Measurements from ENCODE around the gene AIRE.
"Not testable (repeated sequence)": the region's sequence is repeated elsewhere in the genome, so short reads cannot be mapped to it uniquely, and the experiment has no call there.

AIRE gene

DNA sequence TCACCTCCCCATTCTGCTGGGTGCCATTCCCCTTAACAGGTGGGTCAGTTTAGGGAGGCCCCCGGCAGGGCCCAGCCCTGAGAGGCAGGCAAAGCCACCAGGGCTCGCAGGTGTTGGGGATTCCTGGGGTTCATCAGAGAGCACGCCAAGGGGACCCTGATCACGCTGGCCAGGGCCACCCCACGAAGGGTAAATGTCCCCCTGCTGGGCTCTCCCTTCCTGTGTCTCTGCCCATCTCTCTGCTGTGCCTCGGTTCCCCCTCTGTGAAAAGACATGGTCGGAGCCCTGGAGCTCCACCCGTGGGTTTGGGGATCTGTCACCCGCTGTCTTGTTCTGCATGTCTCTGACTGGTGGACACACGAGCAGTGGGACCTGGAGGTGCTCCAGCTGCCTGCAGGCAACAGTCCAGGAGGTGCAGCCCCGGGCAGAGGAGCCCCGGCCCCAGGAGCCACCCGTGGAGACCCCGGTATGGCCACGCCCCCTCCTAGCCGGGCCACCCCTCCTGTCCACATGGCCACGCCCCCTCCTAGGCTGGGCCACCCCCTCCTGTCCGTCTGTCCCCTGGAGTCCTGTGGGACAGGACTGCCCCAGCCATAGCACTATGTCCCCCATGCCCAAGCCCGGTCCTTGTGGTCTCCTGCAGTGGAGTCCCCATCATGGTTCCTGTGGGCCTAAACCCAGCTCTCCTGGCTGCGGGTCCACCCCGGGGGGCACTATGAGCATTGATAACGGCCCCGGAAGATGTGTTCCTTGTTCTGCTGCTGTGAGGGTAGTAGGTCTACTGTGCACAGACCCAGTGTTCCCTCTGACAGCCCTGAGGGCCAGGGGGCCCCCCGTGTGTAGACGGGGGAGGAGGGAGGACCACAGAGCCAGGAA lies 6.5 kb downstream of the AIRE start:
- DNase-seq = no peak

DNA sequence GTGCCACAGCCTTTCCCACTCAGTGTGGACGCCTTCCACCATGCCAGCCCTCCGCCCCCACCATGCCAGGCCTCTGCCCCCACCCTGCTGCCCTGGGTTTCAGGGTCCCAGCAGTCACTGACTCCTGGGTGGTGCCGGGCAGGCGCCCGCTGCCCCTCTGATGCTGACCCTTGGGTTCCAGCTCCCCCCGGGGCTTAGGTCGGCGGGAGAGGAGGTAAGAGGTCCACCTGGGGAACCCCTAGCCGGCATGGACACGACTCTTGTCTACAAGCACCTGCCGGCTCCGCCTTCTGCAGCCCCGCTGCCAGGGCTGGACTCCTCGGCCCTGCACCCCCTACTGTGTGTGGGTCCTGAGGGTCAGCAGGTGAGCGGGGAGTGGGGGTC lies 7.1 kb downstream of the AIRE start:
- no peak for DNase-seq

DNA sequence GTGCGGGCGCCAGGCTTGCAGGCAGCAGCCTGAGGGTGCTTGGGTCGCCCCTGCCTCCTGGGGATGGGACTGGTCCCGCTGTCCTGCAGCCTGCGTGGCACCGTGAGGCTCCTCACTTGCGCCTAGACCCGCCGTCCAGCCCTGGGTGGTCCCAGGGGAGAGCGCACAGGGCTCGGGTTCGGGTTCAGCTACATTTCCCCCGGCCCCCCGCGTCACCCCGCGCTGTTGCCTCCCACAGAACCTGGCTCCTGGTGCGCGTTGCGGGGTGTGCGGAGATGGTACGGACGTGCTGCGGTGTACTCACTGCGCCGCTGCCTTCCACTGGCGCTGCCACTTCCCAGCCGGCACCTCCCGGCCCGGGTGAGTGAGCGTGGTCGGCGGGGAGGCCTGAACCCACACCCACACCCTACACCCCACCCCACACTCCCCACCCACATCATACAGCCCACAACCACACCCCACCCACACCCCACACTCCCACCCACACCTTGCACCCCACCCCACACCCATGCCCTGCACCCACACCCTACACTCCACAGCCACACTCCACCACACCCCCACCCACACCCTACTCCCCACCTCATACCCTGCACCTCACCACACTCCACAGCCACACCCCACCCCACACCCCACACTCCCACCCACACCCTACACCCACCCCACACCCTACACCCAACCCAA lies 8.0 kb downstream of the AIRE start:
- no peak for DNase-seq

DNA sequence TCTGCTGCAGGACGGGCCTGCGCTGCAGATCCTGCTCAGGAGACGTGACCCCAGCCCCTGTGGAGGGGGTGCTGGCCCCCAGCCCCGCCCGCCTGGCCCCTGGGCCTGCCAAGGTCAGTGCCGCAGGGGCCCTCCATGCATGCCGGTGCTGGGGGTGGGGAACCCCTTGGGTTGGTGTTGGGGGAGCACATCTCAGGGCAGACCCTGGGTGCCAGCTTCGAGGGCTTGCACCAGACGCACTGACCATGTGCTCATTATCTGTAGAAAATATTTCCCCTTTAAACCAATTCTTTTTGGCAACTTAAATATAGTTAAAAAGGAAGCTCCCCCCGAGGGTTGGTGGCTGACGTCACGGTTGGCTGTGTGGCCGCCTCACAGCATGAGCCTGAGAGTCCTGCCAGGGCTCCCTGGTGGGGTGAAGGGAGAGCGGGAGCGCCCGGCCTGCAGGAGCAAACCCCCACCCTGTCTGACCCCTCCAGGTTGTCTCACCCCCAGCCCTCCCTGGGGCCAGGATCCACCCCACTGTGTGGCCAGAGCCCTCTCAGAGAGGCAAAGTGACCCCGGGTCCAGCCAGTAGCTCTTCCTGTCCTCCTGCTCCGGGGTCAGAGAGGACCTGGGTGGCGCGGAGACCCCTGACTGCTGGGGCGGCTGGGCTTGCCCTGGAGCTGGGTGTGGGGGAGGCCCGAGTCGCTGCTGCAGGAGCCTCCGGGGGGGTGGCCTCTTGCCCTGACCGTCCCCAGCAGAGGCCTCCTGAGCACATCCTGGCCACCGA lies 8.9 kb downstream of the AIRE start:
- DNase-seq = no peak

DNA sequence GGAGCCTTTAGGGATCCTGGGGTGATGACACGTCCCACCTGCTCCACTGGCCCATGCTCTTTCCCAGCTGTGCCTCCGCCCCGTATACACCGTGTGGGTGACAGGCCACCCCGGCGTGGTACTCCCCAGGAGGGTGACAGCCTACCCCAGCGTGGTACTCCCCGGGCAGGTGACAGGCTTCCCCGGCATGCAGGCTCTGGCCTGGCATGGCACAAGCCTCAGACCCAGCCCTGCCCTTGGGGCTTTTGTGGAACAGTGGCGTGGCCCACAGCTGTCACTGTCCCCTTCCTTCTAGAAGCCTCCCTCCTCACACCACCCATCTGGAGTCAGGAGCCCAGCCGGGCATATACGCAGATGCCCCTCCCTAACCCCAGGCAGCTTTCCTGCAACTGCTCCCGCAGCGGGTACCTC lies 9.5 kb downstream of the AIRE start:
- DNase-seq = no peak

DNA sequence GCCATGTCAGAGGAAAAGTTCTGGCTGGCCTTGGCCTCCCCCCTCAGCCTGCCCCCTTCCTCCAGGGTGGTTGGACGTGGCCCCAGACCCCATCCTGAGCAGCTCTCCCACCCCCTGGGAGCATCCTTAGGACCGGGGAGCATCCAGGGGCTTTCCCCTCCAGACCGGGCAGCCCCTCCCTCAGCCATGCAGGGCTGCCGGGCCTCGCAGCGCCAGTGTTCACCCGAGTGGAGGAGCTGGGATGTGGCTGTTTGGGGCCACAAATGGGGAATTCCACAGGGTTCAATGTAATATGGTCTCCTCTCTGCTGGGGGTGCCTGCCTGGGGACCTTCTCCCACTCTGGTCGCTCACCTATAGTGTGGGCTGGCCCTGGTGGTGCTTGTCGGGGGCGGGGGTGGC lies 10.0 kb downstream of the AIRE start:
- DNase-seq = no peak

DNA sequence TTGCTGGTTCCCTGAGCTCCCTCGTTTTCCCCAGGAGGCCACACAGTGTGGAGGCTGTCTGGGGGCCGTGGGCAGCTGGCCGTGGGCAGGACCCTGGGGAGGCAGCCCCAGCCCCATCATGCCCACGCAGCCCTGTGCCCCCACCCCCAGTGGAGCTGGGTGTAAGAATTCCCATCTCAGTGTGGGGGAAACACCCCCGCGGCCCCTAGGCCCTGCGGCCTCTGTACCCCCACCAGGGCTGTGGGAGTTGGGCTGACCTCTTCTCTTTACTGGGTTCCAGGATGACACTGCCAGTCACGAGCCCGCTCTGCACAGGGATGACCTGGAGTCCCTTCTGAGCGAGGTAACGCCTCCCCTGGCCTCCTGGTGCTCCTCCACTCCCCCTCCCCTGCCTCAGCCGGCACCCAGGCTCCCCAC lies 10.4 kb downstream of the AIRE start:
- no peak for DNase-seq

DNA sequence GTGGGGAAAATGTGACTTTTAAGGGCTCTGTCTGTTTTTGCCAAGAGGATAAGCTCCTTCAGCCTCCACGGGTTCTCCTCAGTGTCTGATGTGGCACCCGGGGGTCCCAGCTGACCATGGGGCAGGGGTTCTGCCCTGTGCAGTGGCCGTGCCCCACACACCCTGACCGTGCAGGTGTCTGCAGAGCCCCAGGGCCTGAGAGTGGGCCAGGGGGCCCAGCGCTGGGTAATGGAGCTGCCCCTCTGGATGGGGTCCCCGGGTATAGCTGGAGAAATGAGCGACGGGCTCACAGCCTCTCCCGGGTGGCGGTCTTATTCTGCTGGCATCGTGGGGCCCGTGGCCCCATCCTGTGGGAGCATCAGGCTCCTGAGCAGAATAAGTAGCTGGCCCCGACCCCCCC lies 11.2 kb downstream of the AIRE start:
- DNase-seq = no peak

DNA sequence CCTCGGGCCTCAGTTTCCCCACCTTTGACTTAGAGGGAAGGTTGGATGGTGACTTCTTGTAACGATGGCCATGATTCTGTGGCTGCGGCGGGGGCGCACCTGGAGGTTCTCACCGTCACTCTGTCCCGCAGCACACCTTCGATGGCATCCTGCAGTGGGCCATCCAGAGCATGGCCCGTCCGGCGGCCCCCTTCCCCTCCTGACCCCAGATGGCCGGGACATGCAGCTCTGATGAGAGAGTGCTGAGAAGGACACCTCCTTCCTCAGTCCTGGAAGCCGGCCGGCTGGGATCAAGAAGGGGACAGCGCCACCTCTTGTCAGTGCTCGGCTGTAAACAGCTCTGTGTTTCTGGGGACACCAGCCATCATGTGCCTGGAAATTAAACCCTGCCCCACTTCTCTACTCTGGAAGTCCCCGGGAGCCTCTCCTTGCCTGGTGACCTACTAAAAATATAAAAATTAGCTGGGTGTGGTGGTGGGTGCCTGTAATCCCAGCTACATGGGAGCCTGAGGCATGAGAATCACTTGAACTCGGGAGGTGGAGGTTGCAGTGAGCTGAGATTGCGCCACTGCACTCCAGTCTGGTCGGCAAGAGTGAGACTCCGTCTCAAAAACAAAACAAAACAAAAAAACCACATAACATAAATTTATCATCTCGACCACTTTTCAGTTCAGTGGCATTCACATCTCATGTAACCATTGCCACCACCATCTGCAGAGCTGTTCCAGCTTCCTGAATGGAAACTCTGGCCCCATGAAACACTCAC lies 12.0 kb downstream of the AIRE start:
- peak; percentile 64 for DNase-seq

DNA sequence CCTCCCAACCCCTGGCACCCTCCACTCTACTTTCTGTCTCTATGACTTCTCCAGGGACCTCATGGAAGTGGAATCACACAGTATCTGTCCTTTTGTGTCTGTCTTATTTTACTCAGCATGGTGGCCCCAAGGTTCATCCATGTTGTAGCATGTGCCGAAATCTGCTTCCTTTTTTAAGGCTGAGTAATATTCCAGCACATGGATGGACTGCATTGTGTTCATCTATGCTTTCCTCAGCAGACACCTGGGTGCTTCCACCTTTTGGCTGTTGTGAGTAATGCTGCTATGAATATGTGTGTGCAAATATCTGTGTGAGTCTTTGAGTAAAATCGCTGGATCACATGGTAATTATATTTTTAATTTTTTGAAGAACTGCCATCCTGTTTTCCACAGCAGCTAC lies 12.6 kb downstream of the AIRE start:
- DNase-seq = no peak

DNA sequence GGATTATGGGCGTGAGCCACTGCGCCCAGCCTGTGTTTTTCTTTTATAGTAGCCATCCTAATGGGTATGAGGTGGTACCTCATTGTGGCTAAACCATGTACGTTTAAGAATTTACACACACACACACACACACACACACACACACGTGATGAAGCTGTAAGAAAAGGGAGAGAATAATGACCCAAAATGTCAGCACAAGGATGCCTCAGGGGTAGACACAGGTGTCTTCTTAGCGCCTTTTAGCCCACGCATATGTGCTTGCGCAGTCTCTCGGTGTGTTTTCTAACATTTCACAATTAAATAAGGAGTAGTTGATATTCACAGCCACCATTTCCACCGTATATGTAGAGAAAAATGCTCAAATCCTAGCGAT lies 13.4 kb downstream of the AIRE start:
- DNase-seq = no peak

DNA sequence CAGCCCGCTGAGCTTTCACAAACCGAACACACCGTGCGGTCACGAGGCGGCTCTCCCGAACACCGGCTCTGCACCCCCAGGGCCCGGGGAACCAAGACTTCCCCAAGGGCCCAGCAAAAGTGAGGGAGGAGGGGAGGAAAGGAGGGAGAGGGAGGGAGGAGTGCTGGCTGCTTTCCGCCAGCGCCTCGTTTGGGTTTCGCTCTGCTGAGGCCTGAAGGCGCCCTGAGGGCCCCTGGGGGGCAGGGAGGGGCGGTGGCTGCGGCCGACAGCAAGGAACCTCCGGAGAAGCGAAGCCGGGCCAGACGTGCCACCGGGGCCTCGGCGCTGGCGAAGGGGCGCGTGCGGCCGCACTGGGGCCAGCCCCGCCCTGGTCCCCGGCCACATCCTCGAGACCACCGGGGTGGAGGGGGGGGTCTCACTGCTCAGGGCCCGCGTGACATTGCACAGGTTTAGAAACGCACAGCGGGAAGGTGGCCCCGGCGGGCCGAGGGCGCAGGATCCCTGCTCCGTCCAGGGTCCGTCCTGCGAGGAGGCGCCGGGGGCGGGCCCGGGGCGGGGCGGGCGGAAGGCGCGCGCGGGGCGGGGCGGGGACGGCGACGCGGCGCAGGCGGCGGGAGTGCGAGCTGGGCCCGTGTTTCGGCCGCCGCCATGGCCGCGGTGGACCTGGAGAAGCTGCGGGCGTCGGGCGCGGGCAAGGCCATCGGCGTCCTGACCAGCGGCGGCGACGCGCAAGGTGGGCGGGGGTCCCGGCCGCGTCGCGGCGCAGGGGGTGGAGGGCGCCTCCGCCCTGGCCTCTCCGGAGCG lies 14.0 kb downstream of the AIRE start, which contains the start of gene PFKL:
PFKL (plus strand) TSS at position 596 of the 804 bp plus-strand sequence; CDS start at position 649, 53 bp downstream.
- peak; percentile 51 for DNase-seq

DNA sequence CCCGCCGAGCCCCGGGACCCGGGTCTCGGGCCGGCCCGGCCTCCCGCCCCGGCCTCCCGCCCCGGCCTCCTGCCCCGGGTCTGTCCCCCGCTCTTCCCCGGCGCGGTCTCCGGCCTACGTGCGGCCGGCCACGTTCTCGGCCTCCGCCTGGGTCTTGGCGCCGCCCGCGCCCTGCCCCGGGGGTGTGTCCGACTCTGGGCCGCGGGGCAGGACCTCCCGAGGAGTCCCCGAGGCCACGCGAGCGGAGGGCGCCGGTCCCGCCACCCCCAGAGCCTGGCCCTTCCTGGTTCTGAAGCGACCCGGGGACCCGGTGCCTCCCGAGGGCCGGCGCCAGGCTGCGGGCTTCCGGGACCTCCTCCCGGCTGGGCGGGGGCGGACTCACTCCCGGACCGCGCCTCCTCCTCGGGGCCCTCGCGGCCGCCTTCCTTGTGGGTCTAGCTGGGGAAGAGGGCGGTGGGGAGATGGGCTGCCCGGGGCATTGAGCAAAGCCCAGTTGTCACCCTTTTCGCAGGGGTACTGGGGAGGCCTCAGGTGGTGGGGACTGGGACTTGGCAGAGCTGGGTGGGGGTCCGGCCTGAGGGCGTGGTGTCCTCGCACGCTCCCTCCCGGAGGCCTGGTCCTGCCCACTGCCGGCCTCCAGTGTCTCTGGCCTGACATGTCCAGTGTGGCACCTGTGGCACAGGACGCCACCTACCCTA lies 14.7 kb downstream of the AIRE start:
- peak; percentile 49 for DNase-seq

DNA sequence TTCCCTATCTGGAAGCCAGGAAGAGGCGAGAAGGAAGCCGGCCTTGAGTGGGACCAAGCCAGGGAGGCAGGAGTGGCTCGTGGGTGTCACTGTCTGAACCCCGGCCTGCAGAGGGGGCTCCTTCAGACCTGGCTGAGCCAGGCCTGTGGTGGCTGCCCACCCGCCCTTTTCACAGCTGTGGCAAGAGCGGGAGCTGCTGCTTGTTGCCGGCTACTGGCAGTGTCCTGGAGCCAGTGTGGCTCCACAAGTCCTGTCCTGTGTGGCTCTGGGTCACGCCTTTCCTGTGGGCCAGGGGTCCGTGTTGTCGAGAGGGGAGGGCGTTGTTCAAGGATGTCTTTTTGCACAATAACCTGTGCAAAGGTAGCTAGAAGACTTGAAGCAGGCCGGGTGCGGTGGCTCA lies 15.5 kb downstream of the AIRE start:
- no peak for DNase-seq

DNA sequence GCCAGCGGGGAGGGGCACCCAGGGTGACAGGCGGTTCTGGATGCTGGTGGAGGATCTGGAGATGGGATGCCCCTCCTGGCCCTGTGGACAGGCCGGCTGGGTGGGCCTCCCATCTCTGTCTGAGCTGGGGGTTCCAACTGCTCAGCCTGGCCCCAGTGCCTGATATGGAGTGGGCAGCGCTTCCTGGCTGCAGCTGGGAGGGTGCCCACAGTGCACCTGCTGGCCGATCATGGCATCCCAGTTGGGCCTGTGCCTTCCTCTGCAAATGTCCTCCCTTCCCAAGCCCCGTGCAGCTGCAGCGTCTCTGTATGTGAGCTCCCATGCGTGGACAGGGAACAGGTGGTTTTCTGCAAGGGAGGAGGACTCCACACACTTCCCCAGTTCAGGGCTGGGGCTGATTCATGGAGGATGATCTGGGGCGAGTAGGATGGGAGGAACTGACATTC lies 16.3 kb downstream of the AIRE start:
- DNase-seq = no peak

DNA sequence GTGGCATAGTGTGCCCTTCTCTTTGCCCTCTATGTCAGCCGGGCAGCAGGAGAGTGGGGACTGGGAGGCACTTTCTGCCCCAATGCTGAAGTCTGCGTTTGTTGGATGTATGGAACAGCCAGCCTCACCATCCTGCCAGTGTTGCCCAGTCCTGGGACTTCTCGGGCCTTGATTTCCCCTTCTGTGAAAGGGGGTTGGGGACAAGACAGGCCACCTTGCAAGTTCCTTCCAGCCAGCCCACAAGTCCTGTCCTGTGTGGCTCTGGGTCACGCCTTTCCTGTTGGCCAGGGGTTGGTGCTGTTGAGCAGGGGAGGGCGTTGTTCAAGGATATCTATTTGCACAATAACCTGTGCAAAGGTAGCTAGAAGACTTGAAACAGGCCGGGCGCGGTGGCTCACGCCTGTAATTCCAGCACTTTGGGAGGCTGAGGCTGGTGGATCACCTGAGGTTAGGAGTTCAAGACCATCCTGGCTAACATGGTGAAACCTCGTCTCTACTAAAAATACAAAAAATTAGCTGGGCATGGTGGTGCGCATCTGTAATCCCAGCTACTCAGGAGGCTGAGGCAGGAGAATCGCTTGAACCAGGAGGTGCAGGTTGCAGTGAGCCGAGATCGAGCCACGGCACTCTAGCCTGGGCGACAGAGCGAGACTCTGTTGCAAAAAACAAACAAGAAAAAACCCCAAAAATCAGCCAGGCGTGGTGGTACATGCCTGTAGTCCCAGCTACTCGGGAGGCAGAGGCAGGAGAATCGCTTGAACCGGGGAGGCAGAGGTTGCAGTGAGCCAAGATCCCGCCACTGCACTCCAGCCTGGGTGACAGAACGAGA lies 17.1 kb downstream of the AIRE start:
- DNase-seq = not testable (repeated sequence)

DNA sequence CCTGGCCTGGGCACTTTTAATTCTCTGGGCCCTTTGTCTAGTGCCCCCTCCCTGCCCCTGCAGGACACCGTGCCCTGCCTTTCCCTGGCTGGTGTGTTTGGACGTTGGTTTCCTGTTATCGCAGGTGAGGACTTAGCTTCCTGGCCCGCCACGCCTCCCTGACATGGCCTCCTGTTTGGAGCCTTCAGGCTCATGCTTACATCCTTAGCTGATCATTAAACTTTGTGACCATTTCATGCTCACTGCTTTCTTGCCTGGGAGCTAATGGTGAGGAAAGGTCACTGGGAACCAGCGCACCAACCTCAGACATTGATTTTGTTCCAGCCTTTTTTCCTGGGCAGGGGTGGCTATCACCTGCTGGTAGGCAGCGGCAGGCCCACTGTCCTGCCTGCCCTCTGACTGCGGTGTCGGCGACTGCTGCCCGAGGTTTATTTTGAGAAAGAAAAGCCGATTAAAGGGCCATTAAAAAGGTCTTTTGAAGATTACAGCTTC lies 17.9 kb downstream of the AIRE start:
- no peak for DNase-seq

DNA sequence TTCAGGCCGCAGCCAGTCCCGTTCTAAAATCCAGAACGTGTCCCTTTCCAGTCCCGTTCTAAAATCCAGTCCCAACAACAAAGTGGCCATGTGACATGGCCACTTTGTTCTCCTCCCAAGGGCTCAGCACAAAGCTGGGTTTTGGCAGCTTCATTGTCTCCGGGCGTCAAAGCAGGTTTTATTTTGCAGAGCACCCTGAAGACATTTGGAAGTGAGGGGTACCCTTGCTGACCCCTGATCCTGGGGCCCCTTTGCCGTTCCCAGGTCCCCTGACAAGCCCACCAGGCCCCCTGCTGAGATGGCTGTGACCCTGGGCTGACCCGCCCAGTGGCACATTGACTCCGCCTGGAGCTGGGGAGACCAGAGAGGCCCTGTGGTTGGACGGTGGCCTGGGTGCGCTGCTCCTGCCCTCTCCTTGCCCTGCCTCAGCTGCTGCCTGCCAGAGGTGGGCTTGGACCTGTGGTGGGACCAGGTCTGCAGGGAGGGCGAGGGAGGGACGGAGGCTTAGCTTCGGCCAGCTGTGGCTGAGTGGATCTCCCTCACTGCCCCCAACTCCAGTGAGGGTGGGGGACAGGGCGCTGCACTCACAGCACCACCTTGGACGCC lies 18.4 kb downstream of the AIRE start:
- DNase-seq = no peak

DNA sequence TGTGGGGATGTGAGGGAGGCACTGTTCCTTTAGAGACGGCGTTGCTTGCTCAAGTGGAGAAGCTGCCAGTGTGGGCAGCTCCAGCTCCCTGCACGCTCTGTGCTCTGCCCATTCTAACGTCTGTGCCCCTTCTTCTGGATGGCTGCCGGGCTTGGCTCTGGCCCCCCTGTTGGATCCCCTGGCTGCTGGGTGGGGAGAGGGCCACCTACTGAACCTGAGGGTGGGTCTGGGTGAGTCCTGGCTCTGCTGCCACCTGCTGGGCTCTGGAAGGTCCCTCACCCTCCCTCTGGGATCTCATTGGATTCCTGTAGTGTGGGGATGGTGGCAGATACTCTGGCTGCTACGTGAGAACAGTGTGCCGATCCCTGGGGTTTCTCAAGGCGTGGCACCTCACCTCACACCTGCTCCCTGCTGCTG lies 19.2 kb downstream of the AIRE start:
- peak; percentile 26 for DNase-seq

DNA sequence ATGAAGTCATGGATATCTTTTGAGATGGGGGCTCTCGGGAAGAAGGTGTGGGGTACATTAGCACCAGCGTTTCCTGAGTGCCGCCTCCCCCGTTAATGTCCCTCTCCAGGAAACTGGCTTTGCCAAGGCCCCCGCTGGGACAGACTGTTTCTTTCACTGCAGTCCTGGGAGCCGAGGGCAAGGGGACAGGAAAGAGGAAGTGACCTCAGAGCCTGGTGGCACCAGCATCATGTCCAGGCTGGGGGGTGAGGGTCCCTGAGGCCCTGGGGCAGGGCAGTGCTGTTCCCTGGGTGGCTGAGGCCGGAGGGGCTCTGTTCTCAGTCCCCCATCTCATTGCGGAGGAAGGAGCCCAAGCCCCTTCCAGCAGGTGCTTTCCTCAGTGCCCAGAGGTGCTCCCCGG lies 20.0 kb downstream of the AIRE start:
- DNase-seq = no peak

All from T-helper 9 cell (primary cell).